Fibroblast of skin of right quadriceps (primary cell): ENCODE results near the gene VRK3.
A peak's percentile ranks its signal among the peaks of the same experiment; 100 is the strongest.

ENCODE experiments used
- DNase-seq: peaks from one replicate; pipeline ENCODE4 v3.0.0-alpha.2; 2013

The VRK3 gene

DNA sequence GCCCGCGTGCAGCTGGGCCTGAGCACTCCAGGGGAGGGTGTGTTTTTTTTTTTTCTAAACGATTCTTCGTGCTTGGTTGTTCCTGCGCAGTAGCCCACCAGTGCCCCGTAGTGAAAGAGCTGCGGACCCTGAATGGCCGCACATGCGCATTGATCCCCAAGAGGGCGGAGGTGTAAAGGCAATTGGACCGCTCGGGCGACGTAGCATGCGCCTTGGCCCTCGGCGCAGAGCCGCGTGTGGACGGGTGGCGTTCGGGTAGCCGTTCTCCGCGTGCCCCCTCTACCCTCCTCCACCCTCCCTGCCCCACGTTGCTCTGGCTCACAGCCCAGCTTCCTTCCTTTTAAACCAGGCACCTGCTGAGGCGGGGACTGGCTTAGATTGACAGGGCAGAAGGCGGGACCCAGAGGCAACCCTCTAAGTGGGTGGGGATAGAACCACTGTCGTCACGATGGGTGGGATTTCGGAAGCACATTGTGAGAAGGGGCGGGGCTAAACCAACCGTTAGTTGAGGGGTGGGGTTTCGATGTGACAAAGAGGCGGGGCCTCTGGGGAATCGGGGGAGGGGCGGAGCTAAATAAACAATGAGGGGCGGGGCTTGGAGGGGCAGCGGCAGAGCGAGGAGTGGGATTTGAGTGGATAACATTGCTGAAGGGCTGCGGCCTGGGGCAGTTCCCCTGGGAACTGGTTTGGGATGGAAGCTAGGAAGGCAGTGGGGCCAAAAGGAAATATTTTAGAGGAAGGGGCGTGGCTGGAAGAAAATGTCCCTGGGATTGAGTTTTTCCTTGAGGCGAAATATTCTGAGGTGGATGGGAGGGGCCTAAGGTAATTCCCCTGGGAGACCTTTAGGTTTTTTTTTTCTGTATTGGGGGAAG, 95.3 kb downstream of the VRK3 start:
- DNase-seq: peak; percentile 96

- peak; percentile 87 for DNase-seq
Measured at GRCh38 chr19:49929121-49929610, 96.0 kb downstream of the VRK3 start, which contains the start of the genes ATF5 and NUP62. Gene ATF5 (plus strand): TSS chr19:49929205. CDS start chr19:49930851, 1,646 bp downstream. Gene NUP62 (minus strand): TSS chr19:49929504. CDS start chr19:49909807, 19,697 bp downstream.

GRCh38 chr19:49927526-49928264, 97.5 kb downstream of the VRK3 start:
- DNase-seq: no peak

DNA sequence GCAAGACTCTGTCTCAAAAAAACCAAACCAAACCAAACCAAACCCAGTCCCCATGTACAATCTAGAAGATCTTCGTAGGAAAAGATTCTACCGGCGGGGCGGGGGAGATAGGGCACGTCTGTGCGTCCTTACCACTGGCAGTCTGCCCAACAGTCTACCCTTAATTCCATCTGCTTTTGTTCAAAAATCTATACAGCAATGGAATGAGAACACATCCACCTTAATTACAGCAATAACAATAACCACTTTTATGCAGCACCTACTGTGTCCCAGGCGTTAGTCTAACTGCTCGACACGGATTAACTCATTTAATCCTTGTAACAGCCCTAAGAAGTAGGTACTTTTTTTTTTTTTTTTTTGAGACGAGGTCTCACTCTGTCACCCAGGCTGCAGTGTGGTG, 98.7 kb downstream of the VRK3 start:
- DNase-seq: no peak
